HepG2 (cell line): Measurements from ENCODE around the gene NIT2. TPM values are rescaled to one million over a fixed set of nuclear protein-coding genes. Genes with fewer than 3 reads are reported as not detected.
A peak's percentile ranks its signal among the peaks of the same experiment; 100 is the strongest.

Experiments
- CHD2 ChIP-seq: IDR thresholded peaks from 2 replicates; pipeline ENCODE4 v1.6.1; 2011; ENCODE audit warnings: low read depth, low read length, improper control_type of control experiment
- KDM4B ChIP-seq: sonication (generic); formaldehyde crosslinking; IDR thresholded peaks from 2 replicates; pipeline ENCODE4 v1.4.0; 2020; ENCODE audit warnings: missing genetic modification reagents
- LCORL ChIP-seq, 2 experiments: fragments of 450-650 bp in 1 of 2; sonication (generic) in 1 of 2; formaldehyde crosslinking in 1 of 2; IDR thresholded peaks; 2 replicates each; pipeline versions ENCODE4 v1.5.0 to v1.6.1; 2017 to 2020; ENCODE audit warnings: antibody characterized with exemption in 1 of 2, missing genetic modification reagents in 1 of 2
- THAP8 ChIP-seq: sonication (generic); formaldehyde crosslinking; IDR thresholded peaks from 2 replicates; pipeline ENCODE4 v1.5.1; 2020; ENCODE audit warnings: missing genetic modification reagents, mild to moderate bottlenecking, borderline replicate concordance
- ZBTB20 ChIP-seq: sonication (generic); formaldehyde crosslinking; IDR thresholded peaks from 2 replicates; pipeline ENCODE4 v1.8.1; 2023; ENCODE audit warnings: missing genetic modification reagents, low read depth, mild to moderate bottlenecking, borderline replicate concordance
- ZFP41 ChIP-seq: sonication (generic); formaldehyde crosslinking; IDR thresholded peaks from 2 replicates; pipeline ENCODE4 v1.4.0; 2020; ENCODE audit warnings: mild to moderate bottlenecking, missing genetic modification reagents, borderline replicate concordance
- ZNF331 ChIP-seq: sonication (generic); formaldehyde crosslinking; IDR thresholded peaks from 2 replicates; pipeline ENCODE4 v1.4.0; 2020; ENCODE audit warnings: missing genetic modification reagents
- ZNF34 ChIP-seq: sonication (generic); formaldehyde crosslinking; IDR thresholded peaks from 2 replicates; pipeline ENCODE4 v1.4.0; 2020; ENCODE audit warnings: mild to moderate bottlenecking, missing genetic modification reagents, borderline replicate concordance
- ZNF552 ChIP-seq: sonication (generic); formaldehyde crosslinking; IDR thresholded peaks from 2 replicates; pipeline ENCODE4 v1.9.0; 2022; ENCODE audit warnings: missing genetic modification reagents, mild to moderate bottlenecking, borderline replicate concordance
- polyA plus RNA-seq, 8 experiments: library from polyadenylated mRNA; depleted of rRNA in 3 of 8; stranded (reverse) in 7 of 8; unstranded in 1 of 8; fragments of >200 nt; fragmentation: Illumina TruSeq in 4 of 8; extraction: Trizol in 4 of 8; gene quantifications; 2 replicates each; pipeline versions ENCODE4 v1.2.1 to v1.2.3, GENCODE V29; 2011 to 2016; ENCODE audit warnings: low read depth in 4 of 8, missing spikeins in 1 of 8, mixed read lengths in 1 of 8; ENCODE audit not compliant: insufficient read depth in 1 of 8
- total RNA-seq, 5 experiments: library from RNA; depleted of rRNA; stranded (reverse); fragments of >200 nt; fragmentation: Illumina TruSeq; extraction: Trizol; gene quantifications; 2 replicates each; pipeline ENCODE4 v1.2.3, GENCODE V29; 2016; ENCODE audit warnings: low read depth in 1 of 5
- TF ChIP-seq, protein P1 (sequence below), 2 experiments: fragments of 450-650 bp in 1 of 2; sonication (generic) in 1 of 2; formaldehyde crosslinking in 1 of 2; IDR thresholded peaks; 2 replicates each; pipeline versions ENCODE4 v1.6.1 to v1.8.0; 2016 to 2022; ENCODE audit warnings: antibody characterized with exemption in 1 of 2, mild to moderate bottlenecking in 1 of 2, missing genetic modification reagents in 1 of 2
- TF ChIP-seq, protein P2 (sequence below): IDR thresholded peaks from 2 replicates; pipeline ENCODE4 v1.6.1; 2016; ENCODE audit warnings: low read depth

Gene NIT2
- total and polyA plus RNA-seq, 2 of the 13 experiments (the other 11 are each of a cell fraction or from before 2014, with no cell fraction given), result 43.4 to 49.1 TPM

DNA sequence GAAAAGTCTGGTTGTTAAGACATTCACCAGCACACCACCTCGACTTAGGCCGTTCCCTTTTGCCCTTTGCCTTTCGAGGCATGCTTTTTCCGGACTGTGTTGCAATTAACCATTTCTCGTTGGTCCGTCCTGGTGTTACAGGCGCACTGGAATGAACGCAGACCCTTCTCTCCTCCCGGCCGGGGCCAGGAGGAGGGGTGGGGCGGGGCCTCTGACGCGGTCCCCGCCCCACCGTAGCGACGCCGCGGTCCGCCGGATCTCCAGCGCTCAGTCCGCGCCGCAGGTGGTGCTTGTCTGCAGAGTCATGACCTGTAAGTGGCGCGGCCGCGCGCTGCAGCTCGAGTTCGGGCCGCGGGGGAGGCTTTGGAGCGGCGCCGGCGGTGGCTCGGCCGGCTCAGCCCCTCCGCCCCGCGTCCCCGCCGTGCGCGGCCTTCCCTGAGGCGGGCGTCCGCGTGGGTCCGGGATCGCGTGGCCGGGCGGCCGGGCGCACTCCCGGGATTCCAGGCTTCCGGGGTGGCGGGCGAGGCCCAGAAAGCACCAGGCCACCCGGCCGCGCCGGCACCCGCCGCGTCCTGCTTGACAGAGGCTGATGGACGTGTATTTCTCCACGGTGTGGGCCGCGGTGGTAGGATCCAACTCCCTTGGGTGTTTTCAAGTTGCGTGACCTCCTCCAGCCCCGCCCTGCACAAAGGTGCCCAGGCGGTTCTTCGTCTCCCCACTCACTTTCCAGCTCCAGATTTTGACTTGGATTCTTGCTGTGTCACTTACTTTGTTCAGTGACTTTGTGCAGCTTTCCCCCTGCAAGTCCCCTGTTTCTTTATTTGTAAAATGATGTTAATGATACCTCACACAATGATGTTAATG is at the start of gene NIT2 (continued):
- TF ChIP-seq, protein P1, sequence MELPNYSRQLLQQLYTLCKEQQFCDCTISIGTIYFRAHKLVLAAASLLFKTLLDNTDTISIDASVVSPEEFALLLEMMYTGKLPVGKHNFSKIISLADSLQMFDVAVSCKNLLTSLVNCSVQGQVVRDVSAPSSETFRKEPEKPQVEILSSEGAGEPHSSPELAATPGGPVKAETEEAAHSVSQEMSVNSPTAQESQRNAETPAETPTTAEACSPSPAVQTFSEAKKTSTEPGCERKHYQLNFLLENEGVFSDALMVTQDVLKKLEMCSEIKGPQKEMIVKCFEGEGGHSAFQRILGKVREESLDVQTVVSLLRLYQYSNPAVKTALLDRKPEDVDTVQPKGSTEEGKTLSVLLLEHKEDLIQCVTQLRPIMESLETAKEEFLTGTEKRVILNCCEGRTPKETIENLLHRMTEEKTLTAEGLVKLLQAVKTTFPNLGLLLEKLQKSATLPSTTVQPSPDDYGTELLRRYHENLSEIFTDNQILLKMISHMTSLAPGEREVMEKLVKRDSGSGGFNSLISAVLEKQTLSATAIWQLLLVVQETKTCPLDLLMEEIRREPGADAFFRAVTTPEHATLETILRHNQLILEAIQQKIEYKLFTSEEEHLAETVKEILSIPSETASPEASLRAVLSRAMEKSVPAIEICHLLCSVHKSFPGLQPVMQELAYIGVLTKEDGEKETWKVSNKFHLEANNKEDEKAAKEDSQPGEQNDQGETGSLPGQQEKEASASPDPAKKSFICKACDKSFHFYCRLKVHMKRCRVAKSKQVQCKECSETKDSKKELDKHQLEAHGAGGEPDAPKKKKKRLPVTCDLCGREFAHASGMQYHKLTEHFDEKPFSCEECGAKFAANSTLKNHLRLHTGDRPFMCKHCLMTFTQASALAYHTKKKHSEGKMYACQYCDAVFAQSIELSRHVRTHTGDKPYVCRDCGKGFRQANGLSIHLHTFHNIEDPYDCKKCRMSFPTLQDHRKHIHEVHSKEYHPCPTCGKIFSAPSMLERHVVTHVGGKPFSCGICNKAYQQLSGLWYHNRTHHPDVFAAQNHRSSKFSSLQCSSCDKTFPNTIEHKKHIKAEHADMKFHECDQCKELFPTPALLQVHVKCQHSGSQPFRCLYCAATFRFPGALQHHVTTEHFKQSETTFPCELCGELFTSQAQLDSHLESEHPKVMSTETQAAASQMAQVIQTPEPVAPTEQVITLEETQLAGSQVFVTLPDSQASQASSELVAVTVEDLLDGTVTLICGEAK (IDR thresholded peaks at IDR 0.05), result no peak
- TF ChIP-seq, protein P1 (CRISPR knock-in tag; IDR thresholded peaks at IDR 0.05), result peak; percentile 55; the same call in 1 of the 2 replicates
- TF ChIP-seq, protein P2, sequence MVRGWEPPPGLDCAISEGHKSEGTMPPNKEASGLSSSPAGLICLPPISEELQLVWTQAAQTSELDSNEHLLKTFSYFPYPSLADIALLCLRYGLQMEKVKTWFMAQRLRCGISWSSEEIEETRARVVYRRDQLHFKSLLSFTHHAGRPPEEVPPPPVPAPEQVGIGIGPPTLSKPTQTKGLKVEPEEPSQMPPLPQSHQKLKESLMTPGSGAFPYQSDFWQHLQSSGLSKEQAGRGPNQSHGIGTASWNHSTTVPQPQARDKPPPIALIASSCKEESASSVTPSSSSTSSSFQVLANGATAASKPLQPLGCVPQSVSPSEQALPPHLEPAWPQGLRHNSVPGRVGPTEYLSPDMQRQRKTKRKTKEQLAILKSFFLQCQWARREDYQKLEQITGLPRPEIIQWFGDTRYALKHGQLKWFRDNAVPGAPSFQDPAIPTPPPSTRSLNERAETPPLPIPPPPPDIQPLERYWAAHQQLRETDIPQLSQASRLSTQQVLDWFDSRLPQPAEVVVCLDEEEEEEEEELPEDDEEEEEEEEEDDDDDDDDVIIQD (CRISPR knock-in tag), result no peak
- TF ChIP-seq CHD2 (0 out of 2 replicates have a peak, but pooled peaks have one; percentile 39), ZNF552 (CRISPR knock-in tag) (no peak), ZNF34 (peak; percentile 81; the same call in 1 of the 2 replicates), LCORL (IDR thresholded peaks at IDR 0.05) (no peak), LCORL (CRISPR knock-in tag; IDR thresholded peaks at IDR 0.05) (no peak; the same call in 1 of the 2 replicates), THAP8 (CRISPR knock-in tag) (no peak), ZNF331 (CRISPR knock-in tag) (no peak; the same call in 1 of the 2 replicates), KDM4B (CRISPR knock-in tag) (no peak), ZBTB20 (CRISPR knock-in tag) (0 out of 2 replicates have a peak, but pooled peaks have one; percentile 12), ZFP41 (no peak)
